Measurements from ENCODE around the gene PARP12.

The PARP12 gene

GRCh38 chr7:140018125-140019043 lies 44.4 kb downstream of the PARP12 start:
- TF ChIP-seq SIN3A (IDR thresholded peaks at IDR 0.05; ENCODE audit: borderline replicate concordance, insufficient read depth, low read length) (no peak), FOXP2 (optimal IDR thresholded peaks at IDR 0.05; ENCODE audit: borderline replicate concordance, extremely low read depth, extremely low read length, insufficient read depth) (no peak), POLR2AphosphoS5 (IDR thresholded peaks at IDR 0.05; ENCODE audit: low read depth, low read length) (no peak), TAF1 (IDR thresholded peaks at IDR 0.05; ENCODE audit: borderline replicate concordance, insufficient read depth, low read length) (no peak), REST (IDR thresholded peaks at IDR 0.05; ENCODE audit: insufficient read depth in 1 of 2, low read depth in 2 of 2, low read length in 2 of 2) (no peak)

GRCh38 chr7:140017543-140017942 lies 45.2 kb downstream of the PARP12 start:
- TF ChIP-seq SIN3A (IDR thresholded peaks at IDR 0.05; ENCODE audit: borderline replicate concordance, insufficient read depth, low read length) (no peak), TAF1 (IDR thresholded peaks at IDR 0.05; ENCODE audit: borderline replicate concordance, insufficient read depth, low read length) (no peak), FOXP2 (optimal IDR thresholded peaks at IDR 0.05; ENCODE audit: borderline replicate concordance, extremely low read depth, extremely low read length, insufficient read depth) (no peak), REST (IDR thresholded peaks at IDR 0.05; ENCODE audit: insufficient read depth in 1 of 2, low read depth in 2 of 2, low read length in 2 of 2) (no peak), POLR2AphosphoS5 (IDR thresholded peaks at IDR 0.05; ENCODE audit: low read depth, low read length) (no peak)

GRCh38 chr7:140017034-140017433 lies 45.7 kb downstream of the PARP12 start:
- TF ChIP-seq FOXP2 (optimal IDR thresholded peaks at IDR 0.05; ENCODE audit: borderline replicate concordance, extremely low read depth, extremely low read length, insufficient read depth) (no peak), POLR2AphosphoS5 (IDR thresholded peaks at IDR 0.05; ENCODE audit: low read depth, low read length) (no peak), REST (IDR thresholded peaks at IDR 0.05; ENCODE audit: insufficient read depth in 1 of 2, low read depth in 2 of 2, low read length in 2 of 2) (no peak), SIN3A (IDR thresholded peaks at IDR 0.05; ENCODE audit: borderline replicate concordance, insufficient read depth, low read length) (no peak), TAF1 (IDR thresholded peaks at IDR 0.05; ENCODE audit: borderline replicate concordance, insufficient read depth, low read length) (no peak)

- TF ChIP-seq POLR2AphosphoS5 (IDR thresholded peaks at IDR 0.05; ENCODE audit: low read depth, low read length): no peak
- TF ChIP-seq FOXP2 (optimal IDR thresholded peaks at IDR 0.05; ENCODE audit: borderline replicate concordance, extremely low read depth, extremely low read length, insufficient read depth): no peak
Measured at GRCh38 chr7:140016540-140016939, 46.2 kb downstream of the PARP12 start.

- no peak for TF ChIP-seq SIN3A (IDR thresholded peaks at IDR 0.05; ENCODE audit: borderline replicate concordance, insufficient read depth, low read length)
- no peak for TF ChIP-seq FOXP2 (optimal IDR thresholded peaks at IDR 0.05; ENCODE audit: borderline replicate concordance, extremely low read depth, extremely low read length, insufficient read depth)
- TF ChIP-seq TAF1 (IDR thresholded peaks at IDR 0.05; ENCODE audit: borderline replicate concordance, insufficient read depth, low read length): no peak
- TF ChIP-seq POLR2AphosphoS5 (IDR thresholded peaks at IDR 0.05; ENCODE audit: low read depth, low read length): no peak
- TF ChIP-seq REST (IDR thresholded peaks at IDR 0.05; ENCODE audit: insufficient read depth in 1 of 2, low read depth in 2 of 2, low read length in 2 of 2): no peak
Measured at GRCh38 chr7:140015471-140015970, 47.2 kb downstream of the PARP12 start.

Measured in PFSK-1 (cell line).